HG02938 (cell line): ENCODE results near the gene SRPK2.
A peak's percentile ranks its signal among the peaks of the same experiment; 100 is the strongest.
"Not testable (repeated sequence)": the region's sequence is repeated elsewhere in the genome, so short reads cannot be mapped to it uniquely, and the experiment has no call there.

Experiments
- ATAC-seq: cut with Tn5 transposase; IDR thresholded peaks from one replicate; pipeline ENCODE4 v1.9.1; 2021; ENCODE audit warnings: mild to moderate bottlenecking, moderate library complexity; ENCODE audit not compliant: unreplicated experiment

SRPK2 gene

DNA sequence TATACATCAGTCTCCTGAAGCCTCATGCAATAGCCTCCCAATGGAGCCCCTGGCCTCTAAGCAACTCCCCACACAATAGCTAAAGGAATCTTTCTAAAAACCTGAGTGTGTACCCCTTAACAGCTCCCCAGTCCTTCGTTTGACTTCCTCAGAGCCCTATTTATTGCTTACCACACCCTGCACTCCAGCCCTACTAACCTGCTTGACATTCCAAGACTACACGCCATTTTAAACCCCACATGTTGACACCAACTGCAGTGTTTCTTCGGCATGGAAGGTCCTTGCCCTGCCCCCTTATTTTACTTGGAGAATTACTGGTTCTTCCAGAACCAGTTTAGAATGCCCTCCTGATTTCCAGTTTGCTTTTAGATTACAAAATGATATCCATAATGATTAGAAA lies 10.8 kb downstream of the SRPK2 start:
- no peak for ATAC-seq

- ATAC-seq, result no peak
Observed at GRCh38 chr7:105376908-105377533, 11.7 kb downstream of the SRPK2 start.

DNA sequence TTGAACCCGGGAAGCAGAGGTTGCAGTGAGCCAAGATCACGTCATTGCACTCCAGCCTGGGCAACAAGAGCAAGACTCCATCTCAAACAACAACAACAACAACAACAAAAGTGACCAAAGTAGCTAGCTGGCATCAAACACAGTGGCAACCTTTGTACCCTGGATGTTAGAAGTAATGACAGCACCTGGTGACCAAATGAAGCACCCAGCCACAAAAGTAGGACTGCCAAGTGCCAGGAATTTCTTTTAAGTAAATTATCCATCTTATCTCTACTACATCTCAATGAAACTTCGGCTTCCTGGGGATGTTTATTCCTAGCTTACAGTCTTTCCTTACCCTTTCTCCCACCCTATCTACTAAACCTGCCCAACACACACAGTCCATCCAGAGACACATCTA lies 18.8 kb downstream of the SRPK2 start:
- no peak for ATAC-seq

- no peak for ATAC-seq
Observed at GRCh38 chr7:105367458-105367857, 21.3 kb downstream of the SRPK2 start.

GRCh38 chr7:105365541-105366534 lies 22.9 kb downstream of the SRPK2 start:
- no peak for ATAC-seq

DNA sequence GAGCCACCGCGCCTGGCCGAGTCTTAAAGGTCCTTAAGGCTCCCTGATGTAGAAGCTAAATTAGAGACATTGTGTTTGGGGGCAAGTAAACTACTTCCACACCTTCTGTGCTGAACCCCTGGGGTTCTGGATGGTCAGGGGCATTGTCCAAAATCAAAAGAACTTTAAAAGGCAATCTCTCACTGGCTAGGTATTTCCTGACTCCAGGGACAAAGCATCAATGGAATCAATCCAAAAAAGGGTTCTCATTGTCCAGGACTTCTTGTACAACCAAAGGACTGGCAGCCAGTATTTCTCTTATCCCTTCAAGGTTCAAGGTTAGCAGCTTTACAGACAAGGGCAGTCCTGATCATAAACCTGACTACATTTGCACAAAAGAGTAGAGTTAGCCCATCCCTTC lies 24.0 kb downstream of the SRPK2 start:
- no peak for ATAC-seq

GRCh38 chr7:105363657-105364056 lies 25.1 kb downstream of the SRPK2 start:
- not testable (repeated sequence) for ATAC-seq

- not testable (repeated sequence) for ATAC-seq
Observed at GRCh38 chr7:105362685-105363084, 26.0 kb downstream of the SRPK2 start.

GRCh38 chr7:105361995-105362394 lies 26.7 kb downstream of the SRPK2 start:
- not testable (repeated sequence) for ATAC-seq

DNA sequence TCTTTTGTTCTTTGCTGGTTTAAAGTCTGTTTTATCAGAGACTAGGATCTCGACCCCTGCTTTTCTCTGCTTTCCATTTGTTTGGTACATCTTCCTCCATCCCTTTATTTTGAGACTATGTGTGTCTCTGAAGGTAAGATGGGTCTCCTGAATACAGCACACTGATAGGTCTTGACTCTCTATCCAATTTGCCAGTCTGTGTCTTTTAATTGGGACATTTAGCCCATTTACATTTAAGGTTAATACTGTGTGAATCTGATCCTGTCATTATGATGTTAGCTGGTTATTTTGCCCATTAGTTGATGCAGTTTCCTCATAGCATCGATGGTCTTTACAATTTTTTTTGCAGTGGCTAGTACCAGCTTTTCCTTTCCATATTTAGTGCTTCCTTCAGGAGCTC lies 28.6 kb downstream of the SRPK2 start:
- ATAC-seq, result not testable (repeated sequence)

DNA sequence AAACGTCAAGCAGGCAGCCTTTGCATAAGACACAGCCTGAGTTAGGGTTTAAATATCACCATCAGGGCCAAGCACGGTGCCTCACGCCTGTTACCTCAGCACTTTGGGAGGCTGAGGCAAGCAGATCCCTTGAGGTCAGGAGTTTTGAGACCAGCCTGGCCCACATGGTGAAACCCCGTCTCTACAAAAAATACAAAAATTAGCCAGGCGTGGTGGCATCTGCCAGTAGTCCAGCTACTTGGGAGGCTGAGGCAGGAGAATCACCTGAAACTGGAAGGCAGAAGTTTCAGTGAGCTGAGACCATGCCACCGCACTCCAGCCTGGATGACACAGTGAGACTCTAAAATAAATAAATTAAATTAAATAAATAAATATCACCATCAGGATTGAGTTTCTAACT lies 33.0 kb downstream of the SRPK2 start:
- ATAC-seq, result no peak

DNA sequence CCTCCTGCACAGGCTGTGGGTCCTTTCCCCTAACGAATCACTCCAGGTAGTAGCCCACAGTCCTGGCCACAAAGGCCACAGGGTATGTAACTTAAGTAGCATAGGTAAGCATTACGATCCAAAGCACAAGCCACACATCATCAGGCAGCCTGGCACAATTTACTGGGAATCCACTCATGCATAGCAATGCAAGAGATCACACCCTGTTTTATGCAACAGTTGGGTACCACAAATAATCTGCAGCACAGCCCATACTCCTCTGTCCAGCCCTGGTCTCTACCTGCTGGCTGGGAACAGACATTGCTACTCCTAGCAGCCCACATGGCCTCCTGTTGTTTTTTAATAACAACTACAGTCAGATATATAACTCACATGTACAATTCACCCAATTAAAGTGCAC lies 34.3 kb downstream of the SRPK2 start:
- ATAC-seq, result no peak

DNA sequence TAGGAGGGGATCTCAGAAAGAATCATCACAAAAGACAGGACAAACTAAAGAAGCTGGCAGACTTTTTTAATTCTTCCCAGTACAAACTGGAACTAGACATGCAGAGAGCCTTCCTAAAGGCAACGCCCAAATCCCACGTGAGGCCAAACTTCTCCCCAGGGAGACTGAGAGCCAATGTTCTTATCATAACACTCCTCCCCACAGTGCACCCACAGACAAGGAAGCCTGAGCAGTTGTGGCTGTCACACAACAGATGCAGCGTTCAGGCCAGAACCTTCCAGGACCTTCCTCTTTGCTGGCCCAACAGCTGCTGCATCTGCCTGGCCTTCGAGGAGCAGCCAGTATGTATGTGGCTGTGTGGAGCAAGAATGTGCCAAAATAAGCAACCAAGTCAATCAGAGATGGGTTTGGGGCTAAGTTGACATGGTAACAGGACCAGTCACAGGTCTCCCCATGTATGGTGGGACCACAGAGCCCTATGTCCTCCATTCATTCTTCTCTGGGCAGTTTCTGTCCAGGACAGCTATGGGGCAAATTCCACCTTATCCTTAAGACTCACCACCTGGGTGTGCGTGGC lies 34.9 kb downstream of the SRPK2 start:
- no peak for ATAC-seq

DNA sequence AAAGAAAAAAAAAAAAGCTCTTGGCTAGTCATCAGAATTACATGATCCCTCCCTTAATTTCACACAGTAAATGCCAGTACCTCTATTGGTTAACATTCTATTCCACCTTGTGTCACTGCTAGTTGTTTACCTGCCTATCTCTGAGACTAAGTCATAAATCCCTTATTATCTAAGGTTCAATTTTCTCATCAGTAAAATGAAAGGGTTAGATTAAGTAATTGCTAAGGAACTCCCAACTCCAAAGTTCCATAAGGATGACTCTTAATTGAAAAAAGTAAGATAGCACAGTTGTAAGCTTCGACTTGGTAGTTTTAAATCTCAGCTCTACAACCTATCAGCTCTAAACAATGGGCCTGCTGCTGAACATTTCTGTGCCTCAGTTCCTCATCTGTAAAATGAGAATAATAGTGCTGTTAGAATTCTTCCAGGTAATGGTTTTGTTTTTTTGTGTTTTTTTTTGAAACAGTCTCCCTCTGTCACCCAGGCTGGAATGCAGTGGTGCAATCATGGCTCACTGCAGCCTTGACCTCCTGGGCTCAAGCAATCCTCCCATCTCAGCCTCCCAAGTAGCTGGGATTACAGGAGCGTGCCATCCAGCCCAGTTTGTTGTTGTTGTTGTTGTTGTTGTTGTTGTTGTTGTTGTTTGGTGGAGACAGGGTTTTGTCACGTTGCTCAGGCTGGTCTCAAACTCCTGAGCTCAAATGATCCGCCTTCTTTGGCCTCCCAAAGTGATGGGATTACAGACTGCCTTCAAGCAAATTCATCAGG lies 35.6 kb downstream of the SRPK2 start:
- no peak for ATAC-seq

DNA sequence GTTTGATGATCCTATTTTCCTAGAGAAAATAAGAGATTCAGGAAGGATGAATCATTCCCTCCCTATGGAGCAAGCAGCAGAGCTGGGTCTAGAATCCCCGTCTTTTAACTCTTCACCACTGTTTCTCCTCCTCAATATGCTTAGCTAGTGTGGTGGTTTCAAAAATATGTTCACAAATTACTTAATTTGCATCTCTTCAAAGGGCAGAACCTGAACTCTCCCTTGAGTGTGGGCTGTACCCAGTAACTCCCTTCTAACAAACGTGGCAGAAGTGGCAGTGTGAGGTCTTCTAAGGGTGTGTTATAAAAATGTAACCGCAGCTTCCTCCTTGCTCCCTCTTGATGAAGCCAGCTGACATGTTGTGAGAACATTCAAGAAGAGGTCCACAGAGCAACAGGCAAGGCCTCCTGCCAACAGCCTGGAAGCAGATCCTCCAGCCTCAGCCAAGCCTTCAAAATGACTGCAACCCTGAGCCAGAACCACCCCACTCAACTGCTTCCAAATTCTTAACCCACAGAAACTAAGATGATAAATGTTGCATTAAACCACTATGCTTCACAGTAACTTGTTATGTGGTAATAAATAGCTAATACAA lies 36.6 kb downstream of the SRPK2 start:
- peak; percentile 80 for ATAC-seq

DNA sequence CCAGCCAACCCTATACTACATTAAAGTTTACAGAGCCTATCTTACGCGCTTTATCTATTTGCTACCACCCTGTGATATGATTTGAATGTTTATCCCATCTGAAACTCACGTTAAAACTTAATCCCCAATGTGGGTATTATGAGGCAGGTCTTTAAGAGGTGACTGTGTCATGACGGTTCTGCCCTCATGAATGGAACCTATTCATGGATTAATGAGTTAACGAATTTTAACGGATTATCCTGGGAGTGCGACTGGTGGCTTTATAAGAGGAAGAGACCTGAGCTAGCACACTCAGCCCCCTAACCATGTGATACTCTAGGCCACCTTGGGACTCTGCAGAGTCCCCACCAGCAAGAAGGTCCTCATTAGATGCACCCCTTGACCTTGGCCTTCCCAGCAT lies 37.8 kb downstream of the SRPK2 start:
- ATAC-seq, result no peak

DNA sequence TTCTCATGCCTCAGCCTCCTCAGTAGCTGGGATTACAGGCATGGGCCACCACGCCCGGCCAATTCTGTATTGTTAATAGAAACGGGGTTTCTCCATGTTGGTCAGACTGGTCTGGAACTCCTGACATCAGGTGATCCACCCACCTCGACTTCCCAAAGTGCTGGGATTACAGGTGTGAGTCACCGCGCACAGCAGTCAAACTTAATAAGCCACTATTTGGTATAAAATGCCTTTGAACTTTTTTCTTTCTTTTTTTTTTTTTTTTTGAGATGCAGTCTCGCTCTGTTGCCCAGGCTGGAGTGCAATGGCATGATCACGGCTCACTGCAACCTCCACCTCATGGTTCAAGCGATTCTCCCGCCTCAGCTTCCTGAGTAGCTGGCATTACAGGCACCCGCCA lies 40.5 kb downstream of the SRPK2 start:
- ATAC-seq, result not testable (repeated sequence)

DNA sequence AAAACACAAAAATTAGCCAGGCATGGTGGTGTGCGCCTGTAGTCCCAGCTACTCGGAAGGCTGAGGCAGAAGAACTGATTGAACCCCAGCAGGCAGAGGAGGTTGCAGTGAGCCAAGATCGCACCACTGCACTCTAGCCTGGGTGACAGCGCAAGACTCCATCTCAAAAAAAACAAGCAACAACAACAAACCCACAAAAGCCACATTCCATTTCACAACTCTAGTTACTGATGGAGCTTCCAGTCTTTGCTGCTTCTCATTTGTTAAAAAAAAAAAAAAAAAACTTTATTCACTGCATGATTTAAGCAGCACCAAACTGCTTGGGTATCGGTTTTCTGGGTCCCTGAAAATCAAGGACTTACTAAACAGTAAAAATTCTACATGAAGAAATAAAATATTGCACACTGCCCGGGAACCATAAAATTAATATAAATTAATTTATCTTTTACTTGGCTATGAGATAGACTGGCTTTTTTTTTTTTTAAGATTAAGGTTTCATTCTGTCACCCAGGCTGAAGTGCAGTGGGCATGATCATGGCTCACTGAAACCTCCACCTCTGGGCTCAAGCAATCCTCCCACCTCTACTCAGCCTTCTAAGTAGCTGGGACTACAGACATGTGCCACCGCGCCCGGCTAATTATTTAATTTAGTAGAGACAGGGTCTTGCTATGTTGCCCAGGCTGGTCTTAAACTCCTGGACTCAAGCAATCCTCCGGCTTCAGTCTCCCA lies 42.0 kb downstream of the SRPK2 start:
- no peak for ATAC-seq

DNA sequence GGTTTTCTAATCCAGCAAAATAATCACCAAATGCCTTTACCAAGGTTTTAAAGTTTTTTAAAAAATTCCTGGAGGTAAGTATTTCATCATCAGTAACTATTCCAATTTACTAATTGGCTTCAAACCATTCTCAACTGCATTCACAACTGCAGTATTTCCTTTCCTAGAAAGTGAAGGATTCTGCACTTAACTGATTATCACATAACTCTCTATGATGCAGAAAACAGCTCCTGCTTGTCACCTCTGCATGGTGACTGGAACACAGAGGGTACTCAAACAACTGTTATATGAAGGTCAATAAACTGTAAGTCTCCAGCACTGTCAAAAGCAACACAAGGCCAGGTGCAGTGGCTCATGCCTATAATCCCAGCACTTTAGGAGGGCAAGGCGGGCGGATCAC lies 42.6 kb downstream of the SRPK2 start:
- no peak for ATAC-seq

GRCh38 chr7:105345725-105346124 lies 43.0 kb downstream of the SRPK2 start:
- no peak for ATAC-seq
